ENCODE measurements around the gene ZSCAN5C. TPM values are rescaled to one million over a fixed set of nuclear protein-coding genes. Genes with fewer than 3 reads are reported as not detected.

The ZSCAN5C gene
- total RNA-seq: not detected in 2 replicates

GRCh38 chr19:56201973-56202372 is at the start of gene ZSCAN5C:
ZSCAN5C (plus strand) TSS chr19:56202273; CDS start chr19:56205914, 3,641 bp downstream.

DNA sequence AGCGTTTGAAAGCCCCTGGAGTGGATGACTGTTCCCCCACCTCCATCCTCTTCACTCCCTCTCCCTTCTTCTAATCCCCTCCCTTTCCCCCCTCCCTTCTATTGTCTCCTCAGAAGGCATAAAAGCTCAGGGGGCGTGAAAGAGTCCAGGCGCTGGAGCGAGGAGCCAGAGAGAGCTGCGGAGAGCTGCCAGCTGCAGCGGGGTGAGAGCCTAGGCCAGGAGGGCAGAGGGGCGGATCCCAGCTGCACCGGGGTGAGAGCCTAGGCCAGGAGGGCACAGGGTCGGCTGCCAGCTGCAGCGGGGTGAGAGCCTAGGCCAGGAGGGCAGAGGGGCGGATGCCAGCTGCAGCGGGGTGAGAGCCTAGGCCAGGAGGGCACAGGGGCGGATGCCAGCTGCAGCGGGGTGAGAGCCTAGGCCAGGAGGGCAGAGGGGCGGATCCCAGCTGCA is 26.2 kb upstream of the ZSCAN5C start, which contains the start of gene GALP:
Gene GALP (plus strand): TSS at position 148 of the 447 bp plus-strand sequence. CDS start 1,101 bp downstream, outside the sequence.

GRCh38 chr19:56197646-56198045 is 4.4 kb upstream of the ZSCAN5C start, which contains the start of gene ZSCAN5B:
ZSCAN5B (minus strand) TSS chr19:56197783; CDS start chr19:56193052, 4,731 bp downstream.

Other genes with a start within 250 kb of the ZSCAN5C start
- not detected in 2 replicates for gene NLRP5, start 215.5 kb upstream of the ZSCAN5C start, total RNA-seq
- gene ZNF787, start 81.0 kb upstream of the ZSCAN5C start, total RNA-seq: 18.8 and 23.5 TPM in 2 replicates
- 9.6 and 11.5 TPM in 2 replicates for gene ZNF444, start 61.0 kb upstream of the ZSCAN5C start, total RNA-seq
- not detected in 2 replicates for gene GALP, start 26.3 kb upstream of the ZSCAN5C start, total RNA-seq
- not detected in 2 replicates for gene ZSCAN5B, start 4.5 kb upstream of the ZSCAN5C start, total RNA-seq
- not detected in 2 replicates for gene EDDM13, start 70.5 kb downstream of the ZSCAN5C start, total RNA-seq
- 6.8 and 10.6 TPM in 2 replicates for gene ZSCAN5A, start 112.6 kb downstream of the ZSCAN5C start, total RNA-seq
- gene ZNF582, start 191.3 kb downstream of the ZSCAN5C start, total RNA-seq: 2.7 and 3.1 TPM in 2 replicates
- 4.2 and 4.4 TPM in 2 replicates for gene ZNF583, start 202.1 kb downstream of the ZSCAN5C start, total RNA-seq